KMS-11 (cell line): ENCODE measurements around the gene POLE.

ENCODE experiments used
- H2AFZ ChIP-seq: fragments of 200-600 bp; sonication (generic); 2 replicates; pipeline ENCODE4 v1.6.1; 2016; ENCODE audit warnings: antibody characterized with exemption, mixed run types, low read depth
- H3K27ac ChIP-seq: fragments of 200-600 bp; sonication (generic); 2 replicates; pipeline ENCODE4 v1.6.1; 2016; ENCODE audit warnings: mild to moderate bottlenecking, mixed run types
- H3K27me3 ChIP-seq: fragments of 200-600 bp; sonication (generic); 2 replicates; pipeline ENCODE4 v1.6.1; 2017; ENCODE audit warnings: mild to moderate bottlenecking, low read depth, mixed run types, moderate library complexity; ENCODE audit not compliant: insufficient read depth
- H3K36me3 ChIP-seq: fragments of 200-600 bp; sonication (generic); 2 replicates; pipeline ENCODE4 v1.6.1; 2017; ENCODE audit warnings: mild to moderate bottlenecking, mixed run types; ENCODE audit not compliant: insufficient read depth
- H3K4me1 ChIP-seq: fragments of 200-600 bp; sonication (generic); 2 replicates; pipeline ENCODE4 v1.6.1; 2016; ENCODE audit warnings: mild to moderate bottlenecking, low read depth, mixed run types; ENCODE audit not compliant: poor library complexity, severe bottlenecking
- H3K4me2 ChIP-seq: fragments of 200-600 bp; sonication (generic); 2 replicates; pipeline ENCODE4 v1.7.0; 2016; ENCODE audit warnings: mild to moderate bottlenecking, mixed run types
- H3K4me3 ChIP-seq: fragments of 200-600 bp; sonication (generic); IDR thresholded peaks from 2 replicates; pipeline ENCODE4 v1.6.1; 2017; ENCODE audit warnings: low read depth, low read length, mixed read lengths; ENCODE audit not compliant: insufficient read depth
- H3K79me2 ChIP-seq: fragments of 200-600 bp; sonication (generic); 2 replicates; pipeline ENCODE4 v1.6.1; 2016; ENCODE audit warnings: low read depth, mixed run types; ENCODE audit not compliant: insufficient read depth
- H3K9ac ChIP-seq: fragments of 200-600 bp; sonication (generic); 2 replicates; pipeline ENCODE4 v1.6.1; 2016; ENCODE audit warnings: mild to moderate bottlenecking, mixed run types
- H4K20me1 ChIP-seq: fragments of 200-600 bp; sonication (generic); 2 replicates; pipeline ENCODE4 v1.6.1; 2016; ENCODE audit warnings: mild to moderate bottlenecking, mixed run types; ENCODE audit not compliant: insufficient read depth
- TF ChIP-seq, protein P1 (sequence below): fragments of 200-600 bp; sonication (generic); conservative IDR thresholded peaks from 2 replicates; pipeline ENCODE4 v1.6.1; 2017; ENCODE audit warnings: low read depth, mild to moderate bottlenecking, antibody characterized with exemption, low read length, moderate library complexity, mixed read lengths

POLE gene

DNA sequence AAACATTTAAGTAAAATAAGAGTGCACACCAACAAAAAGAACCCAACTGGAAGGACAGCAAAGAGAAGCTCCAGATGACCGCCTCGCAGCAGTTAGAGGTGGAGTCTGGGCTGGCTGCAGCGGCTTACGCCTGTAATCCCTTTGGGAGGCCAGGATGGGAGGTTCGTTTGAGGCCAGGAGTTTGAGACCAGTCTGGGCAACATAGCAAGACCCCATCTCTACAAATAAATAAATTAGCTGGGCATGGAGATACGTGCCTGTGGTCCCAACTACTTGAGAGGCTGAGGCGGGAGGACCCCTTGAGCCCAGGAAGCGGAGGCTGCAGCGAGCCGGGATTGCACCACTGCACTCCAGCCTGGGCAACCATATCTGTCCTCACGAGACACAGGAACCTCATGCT is 92.0 kb downstream of the POLE start:
- H4K20me1 ChIP-seq, result no peaks in the 10 kb centered on the region
- no peak overlapping the region for H3K4me3 ChIP-seq
- H3K4me2 ChIP-seq, result no peak overlapping the region
- H3K36me3 ChIP-seq, result no peaks in the 10 kb centered on the region
- H3K27ac ChIP-seq, result no peak overlapping the region
- TF ChIP-seq, protein P1, sequence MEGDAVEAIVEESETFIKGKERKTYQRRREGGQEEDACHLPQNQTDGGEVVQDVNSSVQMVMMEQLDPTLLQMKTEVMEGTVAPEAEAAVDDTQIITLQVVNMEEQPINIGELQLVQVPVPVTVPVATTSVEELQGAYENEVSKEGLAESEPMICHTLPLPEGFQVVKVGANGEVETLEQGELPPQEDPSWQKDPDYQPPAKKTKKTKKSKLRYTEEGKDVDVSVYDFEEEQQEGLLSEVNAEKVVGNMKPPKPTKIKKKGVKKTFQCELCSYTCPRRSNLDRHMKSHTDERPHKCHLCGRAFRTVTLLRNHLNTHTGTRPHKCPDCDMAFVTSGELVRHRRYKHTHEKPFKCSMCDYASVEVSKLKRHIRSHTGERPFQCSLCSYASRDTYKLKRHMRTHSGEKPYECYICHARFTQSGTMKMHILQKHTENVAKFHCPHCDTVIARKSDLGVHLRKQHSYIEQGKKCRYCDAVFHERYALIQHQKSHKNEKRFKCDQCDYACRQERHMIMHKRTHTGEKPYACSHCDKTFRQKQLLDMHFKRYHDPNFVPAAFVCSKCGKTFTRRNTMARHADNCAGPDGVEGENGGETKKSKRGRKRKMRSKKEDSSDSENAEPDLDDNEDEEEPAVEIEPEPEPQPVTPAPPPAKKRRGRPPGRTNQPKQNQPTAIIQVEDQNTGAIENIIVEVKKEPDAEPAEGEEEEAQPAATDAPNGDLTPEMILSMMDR, result no peak
- H3K9ac ChIP-seq, result no peak overlapping the region
- no peaks in the 10 kb centered on the region for H3K79me2 ChIP-seq
- H2AFZ ChIP-seq, result no peak overlapping the region
- H3K27me3 ChIP-seq, result peaks cover 4% of the 10 kb centered on the region; the same call in 1 of the 2 replicates
- H3K4me1 ChIP-seq, result no peaks in the 10 kb centered on the region

DNA sequence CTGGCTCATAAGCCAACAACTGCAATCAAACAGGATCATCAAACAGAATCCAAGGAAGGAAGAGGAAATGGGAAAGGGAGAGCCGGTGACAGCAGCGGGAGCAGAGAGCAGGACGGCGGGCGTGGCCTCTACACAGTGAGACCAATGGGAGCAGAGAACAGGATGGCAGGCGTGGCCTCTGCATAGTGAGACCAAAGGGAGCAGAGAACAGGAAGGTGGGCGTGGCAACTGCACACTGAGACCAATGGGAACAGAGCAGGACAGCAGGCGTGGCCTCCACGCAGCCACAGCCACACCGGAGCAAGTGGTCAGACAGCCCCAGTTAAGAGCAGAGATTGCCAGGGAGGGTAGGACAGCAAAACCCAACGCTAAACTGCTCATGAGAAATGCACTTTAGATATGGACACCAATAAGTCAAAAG is 93.2 kb downstream of the POLE start:
- H3K36me3 ChIP-seq, result no peaks in the 10 kb centered on the region
- H3K4me3 ChIP-seq, result no peak overlapping the region
- no peak overlapping the region for H3K4me2 ChIP-seq
- no peaks in the 10 kb centered on the region for H4K20me1 ChIP-seq
- H3K79me2 ChIP-seq, result no peaks in the 10 kb centered on the region
- no peaks in the 10 kb centered on the region for H3K4me1 ChIP-seq
- H3K9ac ChIP-seq, result no peak overlapping the region
- H2AFZ ChIP-seq, result no peak overlapping the region
- TF ChIP-seq, protein P1, result no peak
- no peak overlapping the region for H3K27ac ChIP-seq
- H3K27me3 ChIP-seq, result peaks cover 4% of the 10 kb centered on the region; the same call in 1 of the 2 replicates

DNA sequence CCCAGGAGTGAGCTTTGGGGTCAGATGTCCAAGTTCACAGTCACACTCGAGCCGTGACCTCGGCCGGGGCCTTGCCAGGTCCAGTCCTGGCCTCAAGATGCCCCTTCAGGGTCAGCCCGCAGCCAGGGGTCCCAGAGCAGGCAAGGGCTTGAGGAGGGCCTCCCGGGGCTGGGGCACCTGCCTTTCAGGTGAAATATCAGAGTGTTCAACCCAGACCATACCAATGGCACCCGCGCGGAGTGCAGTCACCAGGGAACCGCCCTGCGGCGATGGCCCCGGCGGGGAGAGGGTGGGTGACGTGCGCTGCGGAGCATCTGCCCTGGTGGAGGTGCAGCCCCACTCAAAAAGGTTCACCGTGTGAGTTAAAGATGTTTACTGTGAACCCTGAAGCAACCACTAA is 93.6 kb downstream of the POLE start:
- Histone ChIP-seq H3K4me3 (no peak overlapping the region), H3K79me2 (no peaks in the 10 kb centered on the region), H4K20me1 (no peaks in the 10 kb centered on the region), H3K27ac (no peak overlapping the region), H2AFZ (no peak overlapping the region), H3K36me3 (no peaks in the 10 kb centered on the region), H3K27me3 (peaks cover 4% of the 10 kb centered on the region; the same call in 1 of the 2 replicates), H3K4me2 (no peak overlapping the region), H3K9ac (no peak overlapping the region), H3K4me1 (no peaks in the 10 kb centered on the region)
- TF ChIP-seq, protein P1, result no peak

DNA sequence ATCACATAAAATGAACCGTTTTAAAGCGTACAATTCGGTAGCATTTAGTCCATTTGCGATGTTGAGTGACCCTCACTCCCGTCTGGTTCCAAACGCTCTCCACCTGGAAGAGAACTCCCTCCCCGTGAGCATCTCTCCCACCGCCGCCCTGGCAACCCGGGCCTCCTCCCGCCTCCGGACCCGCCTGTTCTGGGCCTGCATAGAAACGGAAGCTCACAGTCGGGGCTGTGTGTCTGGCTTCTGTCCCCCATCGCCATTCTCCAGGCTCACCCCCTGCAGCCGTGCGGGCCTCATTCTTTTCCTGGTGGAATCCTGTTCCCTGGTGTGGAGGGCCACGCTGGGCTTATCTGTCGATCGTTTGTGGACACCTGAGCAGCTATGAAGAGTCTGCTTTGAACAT is 94.1 kb downstream of the POLE start:
- TF ChIP-seq, protein P1, result no peak
- Histone ChIP-seq H3K36me3 (no peaks in the 10 kb centered on the region), H3K9ac (no peak overlapping the region), H2AFZ (no peak overlapping the region), H3K4me3 (no peak overlapping the region), H3K4me1 (no peaks in the 10 kb centered on the region), H3K79me2 (no peaks in the 10 kb centered on the region), H3K27me3 (peaks cover 4% of the 10 kb centered on the region; the same call in 1 of the 2 replicates), H4K20me1 (no peaks in the 10 kb centered on the region), H3K4me2 (no peak overlapping the region), H3K27ac (no peak overlapping the region)
